ENCODE results near the gene AHDC1. TPM values are rescaled to one million over a fixed set of nuclear protein-coding genes. Genes with fewer than 3 reads are reported as not detected.

AHDC1 gene
- total and polyA plus RNA-seq, 2 of the 13 experiments (the other 11 are each of a cell fraction or from before 2014, with no cell fraction given) = 1.0 to 2.7 TPM

GRCh38 chr1:27545876-27546275 is 58.1 kb downstream of the AHDC1 start:
- in situ Hi-C loops (cut with HindIII; ENCODE audit: extremely low pct_ligation_motif_present, low pct_unique_long_range_greater_than_20kb) = no loop called here
- no TSS peak for BruUV-seq (replicated peaks)
- Histone ChIP-seq H3K4me2 (ENCODE audit: low read depth, low read length) (no peak overlapping the region), H3K27me3 (ENCODE audit: control insufficient read depth in 1 of 2, insufficient read depth in 2 of 2, low read length in 2 of 2) (no peaks in the 10 kb centered on the region), H3K4me3 (replicated peaks in 1 of 3; ENCODE audit: insufficient read depth in 1 of 3, low read depth in 2 of 3, low read length in 3 of 3) (no peak overlapping the region), H3K9me3 (ENCODE audit: low read length) (no peaks in the 10 kb centered on the region), H3K79me2 (ENCODE audit: insufficient read depth, low read length) (peaks cover 8% of the 10 kb centered on the region), H2AFZ (ENCODE audit: low read length) (no peak overlapping the region), H3K36me3 (replicated peaks in 1 of 2; ENCODE audit: control insufficient read depth in 1 of 2, insufficient read depth in 2 of 2, low read length in 2 of 2) (peaks cover 4% of the 10 kb centered on the region in 2 experiments; a peak in 4 of 5 replicates), H3K4me1 (ENCODE audit: insufficient read depth, low read length) (peaks cover 44% of the 10 kb centered on the region), H3K9ac (ENCODE audit: insufficient read depth, low read depth, low read length) (no peak overlapping the region), H3K27ac (ENCODE audit: extremely low read length, insufficient read depth, low read length) (no peak overlapping the region), H4K20me1 (ENCODE audit: insufficient read depth, low read length) (no peaks in the 10 kb centered on the region)
- WGBS (ENCODE audit: low lambda C conversion rate) = 92% methylated on average over 6 of the region's 6 CpGs
- ATAC-seq = no peak
- TF ChIP-seq JDP2 (CRISPR knock-in tag; IDR thresholded peaks at IDR 0.05; ENCODE audit: borderline replicate concordance) (no peak), ESRRA (CRISPR knock-in tag; IDR thresholded peaks at IDR 0.05; ENCODE audit: low read depth) (no peak)
- ChIA-PET POLR2A (interaction anchor here (0.8 to 1.1 kb wide), 2 partner anchors 9 to 22 kb away, joined by 3 read pairs; no protein-coding TSS in a partner anchor), CTCF (ENCODE audit: low intra/inter-chr PET ratio, low total read pairs) (no interaction called here)
- FAIRE-seq = no peak
- intact Hi-C loops (cut with micrococcal nuclease; ENCODE audit: unreplicated experiment) = no loop called here
- no peak for DNase-seq (ENCODE audit: low spot score)

GRCh38 chr1:27545271-27545670 is 58.7 kb downstream of the AHDC1 start:
- Histone ChIP-seq H3K27me3 (ENCODE audit: control insufficient read depth in 1 of 2, insufficient read depth in 2 of 2, low read length in 2 of 2) (no peaks in the 10 kb centered on the region), H3K9me3 (ENCODE audit: low read length) (no peaks in the 10 kb centered on the region), H3K4me1 (ENCODE audit: insufficient read depth, low read length) (peaks cover 50% of the 10 kb centered on the region), H3K36me3 (replicated peaks in 1 of 2; ENCODE audit: control insufficient read depth in 1 of 2, insufficient read depth in 2 of 2, low read length in 2 of 2) (peaks cover 2 to 4% of the 10 kb centered on the region in 2 experiments; a peak in 4 of 5 replicates), H3K79me2 (ENCODE audit: insufficient read depth, low read length) (peaks cover 8% of the 10 kb centered on the region), H2AFZ (ENCODE audit: low read length) (no peak overlapping the region), H3K9ac (ENCODE audit: insufficient read depth, low read depth, low read length) (no peak overlapping the region), H3K27ac (ENCODE audit: extremely low read length, insufficient read depth, low read length) (no peak overlapping the region), H3K4me3 (replicated peaks in 1 of 3; ENCODE audit: insufficient read depth in 1 of 3, low read depth in 2 of 3, low read length in 3 of 3) (no peak overlapping the region), H3K4me2 (ENCODE audit: low read depth, low read length) (no peak overlapping the region), H4K20me1 (ENCODE audit: insufficient read depth, low read length) (no peaks in the 10 kb centered on the region)
- DNase-seq (ENCODE audit: low spot score) = no peak
- WGBS (ENCODE audit: low lambda C conversion rate) = 99% methylated on average over 5 of the region's 5 CpGs
- FAIRE-seq = no peak
- ATAC-seq = no peak
- BruUV-seq (replicated peaks) = no TSS peak
- in situ Hi-C loops (cut with HindIII; ENCODE audit: extremely low pct_ligation_motif_present, low pct_unique_long_range_greater_than_20kb) (no loop called here), intact Hi-C loops (cut with micrococcal nuclease; ENCODE audit: unreplicated experiment) (no loop called here)
- ChIA-PET CTCF (ENCODE audit: low intra/inter-chr PET ratio, low total read pairs) (no interaction called here), POLR2A (interaction anchor here (0.8 kb wide), 1 partner anchor 10 kb away, joined by 3 read pairs; no protein-coding TSS in a partner anchor)
- TF ChIP-seq SIX1 (CRISPR knock-in tag; IDR thresholded peaks at IDR 0.05; ENCODE audit: borderline replicate concordance) (no peak), KLF16 (CRISPR knock-in tag; IDR thresholded peaks at IDR 0.05) (no peak), IKZF5 (CRISPR knock-in tag; IDR thresholded peaks at IDR 0.05) (no peak), ZNF713 (CRISPR knock-in tag; IDR thresholded peaks at IDR 0.05) (no peak), ZNF775 (CRISPR knock-in tag; IDR thresholded peaks at IDR 0.05; ENCODE audit: borderline replicate concordance) (no peak), KMT2B (CRISPR knock-in tag; IDR thresholded peaks at IDR 0.05) (no peak), DZIP1 (CRISPR knock-in tag; IDR thresholded peaks at IDR 0.05) (no peak), ZNF660 (CRISPR knock-in tag; IDR thresholded peaks at IDR 0.05; ENCODE audit: borderline replicate concordance, low read depth) (no peak), ZNF710 (CRISPR knock-in tag; IDR thresholded peaks at IDR 0.05; ENCODE audit: borderline replicate concordance) (no peak), ZBTB7B (CRISPR knock-in tag; IDR thresholded peaks at IDR 0.05) (no peak), REPIN1 (CRISPR knock-in tag; IDR thresholded peaks at IDR 0.05; ENCODE audit: borderline replicate concordance, low read depth) (no peak)

Data from HepG2 (cell line).